Ovary (tissue), 9 donors: ENCODE measurements around the gene NKIRAS2. TPM values are rescaled to one million over a fixed set of nuclear protein-coding genes. Genes with fewer than 3 reads are reported as not detected.

Experiments used
- DNase-seq, 5 donors: peaks; one replicate each; pipeline ENCODE4 v3.0.0-alpha.2; 2019 to 2020
- H3K27ac ChIP-seq, 2 donors: fragments of 200-600 bp; one replicate each; pipeline versions ENCODE4 v1.5.1 to v1.8.0; 2019 to 2022
- H3K27me3 ChIP-seq: fragments of 200-600 bp; one replicate; pipeline ENCODE4 v1.8.0; 2022
- H3K36me3 ChIP-seq: fragments of 200-600 bp; sonication (generic); one replicate; pipeline ENCODE4 v1.5.1; 2019
- H3K4me1 ChIP-seq: one replicate; pipeline ENCODE4 v1.8.1; 2013; ENCODE audit warnings: mild to moderate bottlenecking, moderate library complexity; ENCODE audit not compliant: insufficient read depth
- H3K4me3 ChIP-seq: fragments of 200-600 bp; sonication (generic); one replicate; pipeline ENCODE4 v1.5.1; 2017
- H3K9me3 ChIP-seq, 2 donors: fragments of 200-600 bp in 1 of 2; sonication (generic) in 1 of 2; one replicate each; pipeline versions ENCODE4 v1.5.1 to v1.8.1; 2013 to 2019; ENCODE audit warnings: mild to moderate bottlenecking in 1 of 2, moderate library complexity in 1 of 2
- EP300 ChIP-seq: sonication (generic); formaldehyde crosslinking; IDR thresholded peaks from one replicate; pipeline ENCODE4 v1.6.1; 2017; ENCODE audit warnings: antibody characterized with exemption
- POLR2A ChIP-seq: fragments of 450-650 bp; IDR thresholded peaks from one replicate; pipeline ENCODE4 v1.6.1; 2017; ENCODE audit warnings: antibody characterized with exemption, mild to moderate bottlenecking, moderate library complexity
- WGBS, 3 donors: extraction: QIAGEN DNeasy Blood & Tissue Kit in 1 of 3; methylation state at CpG; one replicate each; pipeline versions ENCODE4 v1.1.5 to v1.1.7; 2013 to 2017; 5-methylcytosine and 5-hydroxymethylcytosine counted together
- intact Hi-C, 4 donors: fragments of 100-400 bp; cut with DNase I; formaldehyde crosslinking; loops; one replicate each; pipeline versions ENCODE4 v1.11.0 to v1.15.1; 2022 to 2023
- polyA plus RNA-seq, 2 donors: library from polyadenylated mRNA; stranded (reverse); fragments of 200-250 nt in 1 of 2; fragments of 350-450 nt in 1 of 2; fragmentation: Illumina TruSeq in 1 of 2; extraction: RNeasy Lipid Tissue Mini Kit (QIAGEN cat#74804) in 1 of 2; gene quantifications; one replicate each; pipeline ENCODE4 v1.2.3, GENCODE V29; 2013 to 2014
- total RNA-seq, 7 donors: library from RNA; depleted of rRNA in 2 of 7; stranded (reverse); fragments of >200 nt in 2 of 7; fragmentation: NEBNext Ultra II Directional in 3 of 7; extraction: Animal tissue kit (Norgen Biotek cat#: 25700) in 3 of 7; gene quantifications; one replicate each; pipeline versions ENCODE4 v1.1.0 to v1.2.4, GENCODE V29; 2016 to 2023
- TF ChIP-seq, protein P1 (sequence below), 3 donors: fragments of 450-650 bp in 2 of 3; fragments of 200-600 bp in 1 of 3; IDR thresholded peaks; one replicate each; pipeline versions ENCODE4 v1.5.1 to v1.8.0; 2016 to 2022; ENCODE audit warnings: antibody characterized with exemption in 3 of 3, mild to moderate bottlenecking in 1 of 3
- donor health status: DM: no; HTN: no; CAD: no; lungs with moderate emphysema.
- donor health status: DM: no; HTN: no; CAD: no.
- donor health status: Bipolar disorder and iron deficiency.
- donor health status: DM: yes; HTN: yes; CAD: no.
- donor health status: DM: no; HTN: no; CAD: no.
- donor health status: DM: yes; HTN: yes; CAD: no.

The NKIRAS2 gene
- total and polyA plus RNA-seq, 9 donors = 11.8 to 27.6 (median 23.9) TPM

DNA sequence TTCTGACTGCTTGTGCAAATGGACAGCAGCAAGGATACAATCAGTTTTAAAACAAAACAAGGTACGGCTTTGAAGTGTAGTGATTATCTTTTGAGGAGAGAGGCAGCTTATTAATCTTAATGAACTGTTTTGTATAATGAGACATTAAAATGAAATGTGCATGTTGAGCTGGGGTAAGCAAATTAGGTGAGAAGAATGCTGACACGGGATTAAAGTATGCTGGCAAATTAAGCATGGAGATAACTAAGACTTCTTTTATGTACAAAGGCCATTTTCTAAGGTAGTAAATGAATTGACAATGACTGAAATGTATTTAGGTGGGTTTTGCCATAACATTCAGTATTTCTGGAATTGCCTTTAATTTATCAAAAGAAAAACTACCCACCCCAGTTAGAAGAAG is 21.4 kb upstream of the NKIRAS2 start:
- 23 to 54% (median 34%) methylated on average over 2 of the region's 2 CpGs for WGBS, 3 donors
- intact Hi-C loops = no loop called here
- Histone ChIP-seq H3K27ac (no peak overlapping the region), H3K27me3 (no peaks in the 10 kb centered on the region), H3K4me3 (no peak overlapping the region), H3K36me3 (no peaks in the 10 kb centered on the region), H3K9me3 (no peaks in the 10 kb centered on the region), H3K4me1 (no peaks in the 10 kb centered on the region)
- TF ChIP-seq, protein P1, sequence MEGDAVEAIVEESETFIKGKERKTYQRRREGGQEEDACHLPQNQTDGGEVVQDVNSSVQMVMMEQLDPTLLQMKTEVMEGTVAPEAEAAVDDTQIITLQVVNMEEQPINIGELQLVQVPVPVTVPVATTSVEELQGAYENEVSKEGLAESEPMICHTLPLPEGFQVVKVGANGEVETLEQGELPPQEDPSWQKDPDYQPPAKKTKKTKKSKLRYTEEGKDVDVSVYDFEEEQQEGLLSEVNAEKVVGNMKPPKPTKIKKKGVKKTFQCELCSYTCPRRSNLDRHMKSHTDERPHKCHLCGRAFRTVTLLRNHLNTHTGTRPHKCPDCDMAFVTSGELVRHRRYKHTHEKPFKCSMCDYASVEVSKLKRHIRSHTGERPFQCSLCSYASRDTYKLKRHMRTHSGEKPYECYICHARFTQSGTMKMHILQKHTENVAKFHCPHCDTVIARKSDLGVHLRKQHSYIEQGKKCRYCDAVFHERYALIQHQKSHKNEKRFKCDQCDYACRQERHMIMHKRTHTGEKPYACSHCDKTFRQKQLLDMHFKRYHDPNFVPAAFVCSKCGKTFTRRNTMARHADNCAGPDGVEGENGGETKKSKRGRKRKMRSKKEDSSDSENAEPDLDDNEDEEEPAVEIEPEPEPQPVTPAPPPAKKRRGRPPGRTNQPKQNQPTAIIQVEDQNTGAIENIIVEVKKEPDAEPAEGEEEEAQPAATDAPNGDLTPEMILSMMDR (IDR thresholded peaks at IDR 0.05) = no peak
- TF ChIP-seq EP300 (no peak), POLR2A (no peak)
- no peak for DNase-seq

DNA sequence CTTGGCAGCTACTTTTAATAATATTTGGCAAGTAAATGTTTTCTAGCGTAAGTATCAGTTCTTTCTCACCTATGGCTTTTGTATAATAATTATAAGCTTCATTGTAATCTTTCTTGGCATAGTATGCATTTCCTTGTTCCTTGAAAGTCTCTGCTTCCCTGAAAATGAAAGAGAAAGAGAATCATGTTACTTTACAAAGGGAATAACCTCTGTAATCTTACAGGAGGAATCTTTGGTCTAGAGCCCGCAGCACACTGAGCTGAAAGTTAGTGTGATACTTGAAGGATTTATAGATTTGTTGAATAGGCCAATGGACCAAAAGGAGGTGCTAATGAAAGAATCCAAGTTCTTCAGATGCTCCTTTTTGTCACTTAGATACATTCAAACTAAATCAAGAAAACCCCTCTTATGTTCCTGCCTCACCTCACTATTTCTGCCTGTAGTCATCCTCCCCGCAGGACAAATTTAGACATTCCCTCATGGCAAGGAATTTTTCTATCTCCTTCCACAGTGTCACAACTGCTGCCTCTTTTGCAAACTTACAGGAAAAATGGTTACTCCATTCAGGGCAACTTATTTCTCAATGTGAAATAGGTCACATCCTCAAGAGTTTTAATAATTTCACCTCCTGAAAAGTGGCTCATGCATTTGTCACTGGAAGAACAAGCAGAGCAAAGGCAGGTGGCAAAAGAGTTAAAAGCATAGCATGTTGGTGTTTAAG is 19.3 kb upstream of the NKIRAS2 start:
- Histone ChIP-seq H3K27me3 (no peaks in the 10 kb centered on the region), H3K4me1 (no peaks in the 10 kb centered on the region), H3K4me3 (no peak overlapping the region), H3K9me3 (no peaks in the 10 kb centered on the region), H3K27ac (no peak overlapping the region), H3K36me3 (no peaks in the 10 kb centered on the region)
- WGBS, 3 donors = 86 to 91% (median 86%) methylated on average over 3 of the region's 3 CpGs
- intact Hi-C loops = no loop called here
- no peak for DNase-seq
- TF ChIP-seq, protein P1 (IDR thresholded peaks at IDR 0.05) = no peak
- TF ChIP-seq EP300 (no peak), POLR2A (no peak)

DNA sequence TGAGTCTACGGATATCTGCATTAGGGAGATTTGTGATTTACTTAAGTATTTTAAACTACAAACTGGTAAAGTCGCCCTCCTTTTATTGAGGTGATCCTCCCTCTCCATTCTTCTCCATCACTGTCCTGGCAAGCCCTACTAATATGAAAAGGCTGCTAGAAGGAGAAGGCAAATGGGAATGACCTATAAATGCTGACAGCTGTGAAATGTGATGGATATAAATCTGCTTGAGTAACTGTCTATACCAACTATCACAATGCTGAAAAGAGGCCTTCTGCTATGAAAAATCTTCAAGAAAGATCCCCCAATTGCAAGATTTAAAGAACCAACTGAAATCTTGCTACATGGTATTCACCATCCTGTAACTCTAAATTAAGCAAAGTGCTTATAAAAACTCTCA is 18.2 kb upstream of the NKIRAS2 start:
- 92 to 93% (median 92%) methylated on average over 2 of the region's 2 CpGs for WGBS, 3 donors
- no peak overlapping the region for H3K4me3 ChIP-seq
- TF ChIP-seq, protein P1 (IDR thresholded peaks at IDR 0.05) = no peak
- TF ChIP-seq EP300 = no peak
- no peak for TF ChIP-seq POLR2A
- H3K27ac ChIP-seq = no peak overlapping the region
- no peak for DNase-seq
- H3K4me1 ChIP-seq = no peaks in the 10 kb centered on the region
- H3K9me3 ChIP-seq = no peaks in the 10 kb centered on the region
- H3K27me3 ChIP-seq = no peaks in the 10 kb centered on the region
- intact Hi-C loops = no loop called here
- H3K36me3 ChIP-seq = no peaks in the 10 kb centered on the region

DNA sequence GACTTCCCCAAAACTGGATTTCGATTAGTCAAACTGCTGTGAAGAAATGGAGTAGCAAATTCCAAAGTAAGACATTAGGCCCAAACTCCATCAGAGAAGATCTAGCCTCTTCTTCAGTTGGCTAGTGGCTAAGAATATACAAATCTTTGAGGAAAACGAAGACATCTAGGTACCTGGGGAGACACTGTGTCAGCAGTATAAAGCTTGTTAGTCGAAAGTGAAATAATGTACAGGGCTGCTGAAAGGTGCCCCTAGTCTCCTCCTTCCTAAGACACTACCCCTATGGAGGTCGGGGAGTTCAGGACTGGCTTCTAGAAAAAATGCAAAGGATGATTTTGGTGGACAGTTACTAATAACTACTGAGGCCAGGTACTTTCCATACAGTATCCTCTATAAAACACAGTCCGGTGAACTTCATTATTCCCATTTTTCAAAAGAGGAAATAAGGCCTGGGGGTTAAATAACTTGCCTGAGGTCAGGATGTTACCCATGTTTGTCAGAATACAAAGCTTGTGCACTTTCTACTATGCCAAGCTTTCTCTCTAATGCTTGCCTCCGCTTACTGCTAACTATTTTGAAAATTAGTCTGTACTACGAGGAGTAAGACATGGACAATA is 17.6 kb upstream of the NKIRAS2 start:
- WGBS, 3 donors = 88 to 89% (median 88%) methylated on average over 7 of the region's 7 CpGs

More for the DNA sequence above, 17.6 kb upstream of the NKIRAS2 start:
- intact Hi-C loops = no loop called here
- DNase-seq = no peak
- TF ChIP-seq EP300 = no peak
- no peak for TF ChIP-seq POLR2A
- TF ChIP-seq, protein P1 (IDR thresholded peaks at IDR 0.05) = no peak
- H3K9me3 ChIP-seq = no peaks in the 10 kb centered on the region
- no peaks in the 10 kb centered on the region for H3K36me3 ChIP-seq
- no peak overlapping the region for H3K27ac ChIP-seq
- no peak overlapping the region for H3K4me3 ChIP-seq
- no peaks in the 10 kb centered on the region for H3K4me1 ChIP-seq
- no peaks in the 10 kb centered on the region for H3K27me3 ChIP-seq
